Measurements from ENCODE around the gene PPP1CA. TPM values are rescaled to one million over a fixed set of nuclear protein-coding genes. Genes with fewer than 3 reads are reported as not detected.

PPP1CA gene
- total and polyA plus RNA-seq, 4 donors: 87.2 to 178 (median 157) TPM

GRCh38 chr11:67437809-67438157, 36.1 kb upstream of the PPP1CA start:
- no peak overlapping the region for H3K9ac ChIP-seq (ENCODE audit: insufficient read depth in 1 of 2, low read length in 2 of 2)
- no peak overlapping the region for H3K4me3 ChIP-seq
- H3K4me1 ChIP-seq (ENCODE audit: control insufficient read depth in 5 of 5, insufficient read depth in 5 of 5, low read length in 5 of 5): peaks cover 0 to 7% (median 3%) of the 10 kb centered on the region in 5 donors
- TF ChIP-seq CTCF (IDR thresholded peaks at IDR 0.05; ENCODE audit: control extremely low read depth, extremely low read depth): no peak
- ATAC-seq (ENCODE audit: insufficient read depth, low FRiP score): no peak
- no peak overlapping the region for H3K27ac ChIP-seq (ENCODE audit: low read depth in 1 of 2, low read length in 1 of 2)
- DNase-seq: no peak
- no peaks in the 10 kb centered on the region for H3K27me3 ChIP-seq (ENCODE audit: control insufficient read depth in 3 of 3, insufficient read depth in 3 of 3, low read length in 2 of 3)
- H3K9me3 ChIP-seq (ENCODE audit: control insufficient read depth in 4 of 4, insufficient read depth in 3 of 4, low read length in 3 of 4): no peaks in the 10 kb centered on the region
- peaks cover 0 to 74% (median 9%) of the 10 kb centered on the region in 4 donors for H3K36me3 ChIP-seq (ENCODE audit: control insufficient read depth in 4 of 4, insufficient read depth in 4 of 4, low read length in 4 of 4)
- 51 to 66% methylated on average over 3 of the region's 3 CpGs for WGBS, 2 donors

DNA sequence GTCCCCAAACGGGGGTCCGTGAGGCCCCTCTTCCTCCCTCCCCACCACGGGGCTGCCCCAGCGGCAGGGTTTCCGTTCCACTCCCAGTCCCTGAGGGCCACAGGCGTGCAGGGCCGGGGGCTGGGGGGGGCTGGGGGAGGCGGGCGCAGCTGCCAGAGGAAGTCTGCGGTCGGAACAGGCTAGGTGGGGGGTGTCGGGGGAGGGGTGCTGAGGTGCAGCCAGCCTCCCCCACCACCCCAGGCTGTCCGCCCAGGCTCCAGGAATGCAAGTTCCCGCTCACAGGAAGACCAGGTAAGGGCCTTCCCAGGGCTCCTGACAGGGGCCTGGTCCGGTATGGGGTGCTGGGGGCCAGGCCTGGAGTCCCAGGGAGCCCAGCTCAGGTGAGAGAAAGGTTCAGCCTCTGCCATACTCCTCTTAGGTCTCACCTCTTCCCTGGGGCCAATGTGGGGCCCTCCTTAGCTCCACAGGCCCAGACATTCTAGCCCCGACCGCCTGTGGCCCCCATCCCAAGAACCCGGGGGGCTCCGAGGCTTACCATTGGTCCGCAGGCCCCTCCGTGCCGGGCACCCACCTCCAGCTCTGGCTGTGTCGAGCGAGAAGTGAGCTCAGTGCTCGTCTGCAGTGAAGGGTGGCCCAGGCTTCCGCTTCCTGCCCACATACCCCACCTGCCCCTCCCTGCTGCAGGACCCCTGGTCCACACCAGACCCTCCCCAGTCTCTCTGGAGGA, 35.6 kb upstream of the PPP1CA start, which contains the start of gene PTPRCAP:
TSS of gene PTPRCAP (minus strand) at position 601 of the 727 bp plus-strand sequence. CDS start at position 538, 63 bp downstream.
- Histone ChIP-seq H3K9ac (ENCODE audit: insufficient read depth in 1 of 2, low read length in 2 of 2) (no peak within 1 kb of the TSS), H3K27ac (ENCODE audit: low read depth in 1 of 2, low read length in 1 of 2) (no peak within 1 kb of the TSS), H3K4me3 (no peak within 1 kb of the TSS), H3K9me3 (ENCODE audit: control insufficient read depth in 4 of 4, insufficient read depth in 3 of 4, low read length in 3 of 4) (no peaks in the 10 kb centered on the region), H3K27me3 (ENCODE audit: control insufficient read depth in 3 of 3, insufficient read depth in 3 of 3, low read length in 2 of 3) (no peaks in the 10 kb centered on the region), H3K4me1 (ENCODE audit: control insufficient read depth in 5 of 5, insufficient read depth in 5 of 5, low read length in 5 of 5) (peaks cover 0 to 2% (median 0%) of the 10 kb centered on the region in 5 donors), H3K36me3 (ENCODE audit: control insufficient read depth in 4 of 4, insufficient read depth in 4 of 4, low read length in 4 of 4) (peaks cover 0 to 79% (median 9%) of the 10 kb centered on the region in 4 donors)
- no peak for TF ChIP-seq CTCF (IDR thresholded peaks at IDR 0.05; ENCODE audit: control extremely low read depth, extremely low read depth)
- no peak for ATAC-seq (ENCODE audit: insufficient read depth, low FRiP score)
- DNase-seq: no peak
- 36 to 54% methylated on average over 24 to 26 of the region's 26 CpGs for WGBS, 2 donors

DNA sequence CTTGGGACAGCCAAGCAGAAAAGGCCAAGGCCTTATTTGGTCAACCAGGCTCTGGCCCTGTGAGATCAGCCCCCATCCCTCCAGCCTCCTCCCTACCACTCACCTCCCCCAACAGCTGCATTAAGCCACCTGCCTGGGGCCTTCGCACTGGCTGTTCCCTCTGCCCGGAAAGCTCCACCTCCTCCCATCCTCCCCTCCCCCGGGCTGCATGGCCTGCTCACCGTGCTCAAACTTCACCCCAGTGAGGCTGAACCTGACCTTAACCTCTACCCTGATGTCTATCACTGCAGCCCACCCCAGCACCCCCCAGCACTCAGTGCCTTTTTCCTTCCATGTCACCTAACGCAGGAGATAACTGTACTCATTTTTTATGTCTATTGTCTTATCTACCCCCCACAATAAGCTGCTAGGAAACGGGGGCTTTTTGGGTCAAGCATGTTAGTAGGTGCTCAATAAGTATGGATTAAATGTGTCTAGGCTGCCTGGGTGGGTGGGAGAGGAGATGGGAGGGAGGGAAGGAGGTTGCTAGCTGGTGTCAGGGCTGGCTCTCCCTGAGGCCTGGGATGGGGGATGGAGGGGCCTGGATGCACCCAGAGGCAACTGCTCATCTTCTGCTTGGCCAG, 34.9 kb upstream of the PPP1CA start:
- 30 to 48% methylated on average over 6 of the region's 6 CpGs for WGBS, 2 donors
- Histone ChIP-seq H3K36me3 (ENCODE audit: control insufficient read depth in 4 of 4, insufficient read depth in 4 of 4, low read length in 4 of 4) (peaks cover 0 to 78% (median 11%) of the 10 kb centered on the region in 4 donors), H3K27me3 (ENCODE audit: control insufficient read depth in 3 of 3, insufficient read depth in 3 of 3, low read length in 2 of 3) (no peaks in the 10 kb centered on the region), H3K9ac (ENCODE audit: insufficient read depth in 1 of 2, low read length in 2 of 2) (no peak overlapping the region), H3K9me3 (ENCODE audit: control insufficient read depth in 4 of 4, insufficient read depth in 3 of 4, low read length in 3 of 4) (no peaks in the 10 kb centered on the region), H3K4me3 (no peak overlapping the region), H3K4me1 (ENCODE audit: control insufficient read depth in 5 of 5, insufficient read depth in 5 of 5, low read length in 5 of 5) (no peaks in the 10 kb centered on the region), H3K27ac (ENCODE audit: low read depth in 1 of 2, low read length in 1 of 2) (no peak overlapping the region)
- DNase-seq (no peak), ATAC-seq (ENCODE audit: insufficient read depth, low FRiP score) (no peak)
- no peak for TF ChIP-seq CTCF (IDR thresholded peaks at IDR 0.05; ENCODE audit: control extremely low read depth, extremely low read depth)

Data from lung (tissue), 12 donors.